ENCODE data around the gene NAA25. TPM values are rescaled to one million over a fixed set of nuclear protein-coding genes. Genes with fewer than 3 reads are reported as not detected.
A peak's percentile ranks its signal among the peaks of the same experiment; 100 is the strongest.

NAA25 gene
- total and polyA plus RNA-seq, 2 donors (not counting 1 experiment from before 2014, with no cell fraction given): 5.9 to 40.8 TPM

- Mint-ChIP-seq H3K4me1 (peaks cover 38% of the 10 kb centered on the region), H3K27ac (no peak overlapping the region), H3K4me3 (no peak overlapping the region), H3K9me3 (ENCODE audit: insufficient read depth) (no peaks in the 10 kb centered on the region), H3K27me3 (no peaks in the 10 kb centered on the region)
- Histone ChIP-seq H3K9me3 (ENCODE audit: control extremely low read depth in 1 of 3, control insufficient read depth in 2 of 3, insufficient read depth in 1 of 3, low read length in 2 of 3) (no peaks in the 10 kb centered on the region), H3K27ac (ENCODE audit: low read length in 2 of 2) (peak overlapping the region in 1 of 2 donors; percentile 81), H3K4me1 (ENCODE audit: control insufficient read depth in 2 of 2, insufficient read depth in 2 of 2, low read length in 2 of 2) (peaks cover 26 to 30% of the 10 kb centered on the region in 2 donors), H4K20me1 (ENCODE audit: control insufficient read depth, insufficient read depth, low read length, poor library complexity, severe bottlenecking) (no peaks in the 10 kb centered on the region), H2AFZ (ENCODE audit: insufficient read depth, low read depth, low read length, poor library complexity, severe bottlenecking) (no peak overlapping the region), H3K4me2 (replicated peaks; ENCODE audit: low read depth, low read length, poor library complexity, severe bottlenecking) (no peak overlapping the region), H3K9ac (ENCODE audit: low read length) (no peak overlapping the region), H3K36me3 (replicated peaks in 1 of 2; ENCODE audit: control extremely low read depth in 1 of 2, control insufficient read depth in 1 of 2, extremely low read depth in 1 of 2, insufficient read depth in 2 of 2, low read length in 1 of 2) (peaks cover 4 to 44% of the 10 kb centered on the region in 2 experiments), H3K27me3 (replicated peaks in 1 of 4; ENCODE audit: control extremely low read depth in 1 of 4, control insufficient read depth in 3 of 4, insufficient read depth in 4 of 4, low read length in 3 of 4) (no peaks in the 10 kb centered on the region), H3K79me2 (ENCODE audit: control insufficient read depth, insufficient read depth, low read length) (peaks cover 66% of the 10 kb centered on the region), H3K4me3 (ENCODE audit: control extremely low read depth in 1 of 5, extremely low read depth in 1 of 5, insufficient read depth in 1 of 5, low read depth in 2 of 5, low read length in 4 of 5) (no peak overlapping the region)
- DNase-seq (no peak), ATAC-seq (ENCODE audit: low read depth) (no peak)
- WGBS (ENCODE audit: insufficient coverage): 93% methylated on average over 5 of the region's 5 CpGs
- TF ChIP-seq CTCF (IDR thresholded peaks at IDR 0.05) (no peak), EZH2 (IDR thresholded peaks at IDR 0.05; ENCODE audit: borderline replicate concordance, insufficient read depth, low read depth, low read length, poor library complexity, severe bottlenecking) (no peak)
- intact Hi-C loops (cut with micrococcal nuclease): no loop called here
- ChIA-PET POLR2A (no interaction called here), CTCF (interaction anchor here (0.6 to 1.5 kb wide), 4 partner anchors 31 to 1063 kb away, joined by 3 to 8 read pairs (median 6); no protein-coding TSS in a partner anchor)
These were observed 24.8 kb upstream of the NAA25 start for GRCh38 chr12:112133418-112133817.

- Histone ChIP-seq H2AFZ (ENCODE audit: insufficient read depth, low read depth, low read length, poor library complexity, severe bottlenecking) (no peak overlapping the region), H3K79me2 (ENCODE audit: control insufficient read depth, insufficient read depth, low read length) (peaks cover 74% of the 10 kb centered on the region), H3K36me3 (replicated peaks in 1 of 2; ENCODE audit: control extremely low read depth in 1 of 2, control insufficient read depth in 1 of 2, extremely low read depth in 1 of 2, insufficient read depth in 2 of 2, low read length in 1 of 2) (peaks cover 4 to 30% of the 10 kb centered on the region in 2 experiments), H4K20me1 (ENCODE audit: control insufficient read depth, insufficient read depth, low read length, poor library complexity, severe bottlenecking) (no peaks in the 10 kb centered on the region), H3K9ac (ENCODE audit: low read length) (no peak overlapping the region), H3K4me1 (ENCODE audit: control insufficient read depth in 2 of 2, insufficient read depth in 2 of 2, low read length in 2 of 2) (peaks cover 43 to 46% of the 10 kb centered on the region in 2 donors), H3K27ac (ENCODE audit: low read length in 2 of 2) (peak overlapping the region; percentile 60 to 81), H3K4me3 (ENCODE audit: control extremely low read depth in 1 of 5, extremely low read depth in 1 of 5, insufficient read depth in 1 of 5, low read depth in 2 of 5, low read length in 4 of 5) (no peak overlapping the region), H3K27me3 (replicated peaks in 1 of 4; ENCODE audit: control extremely low read depth in 1 of 4, control insufficient read depth in 3 of 4, insufficient read depth in 4 of 4, low read length in 3 of 4) (no peaks in the 10 kb centered on the region), H3K9me3 (ENCODE audit: control extremely low read depth in 1 of 3, control insufficient read depth in 2 of 3, insufficient read depth in 1 of 3, low read length in 2 of 3) (no peaks in the 10 kb centered on the region), H3K4me2 (replicated peaks; ENCODE audit: low read depth, low read length, poor library complexity, severe bottlenecking) (peak overlapping the region; percentile 71)
- Mint-ChIP-seq H3K9me3 (ENCODE audit: insufficient read depth) (no peaks in the 10 kb centered on the region), H3K4me1 (peaks cover 52% of the 10 kb centered on the region), H3K27me3 (no peaks in the 10 kb centered on the region), H3K4me3 (peak overlapping the region; percentile 15), H3K27ac (peak overlapping the region; percentile 54)
- WGBS (ENCODE audit: insufficient coverage): no CpG with 5 or more reads among the region's 1 CpG
- POLR2A ChIA-PET: no interaction called here
- no peak for ATAC-seq (ENCODE audit: low read depth)
- intact Hi-C loops (cut with micrococcal nuclease): no loop called here
- CTCF ChIA-PET: interaction anchor here (0.6 to 2.0 kb wide), 3 partner anchors 22 to 291 kb away, joined by 3 to 4 read pairs (median 3); no protein-coding TSS in a partner anchor
- TF ChIP-seq CTCF (IDR thresholded peaks at IDR 0.05): no peak
- no peak for TF ChIP-seq EZH2 (IDR thresholded peaks at IDR 0.05; ENCODE audit: borderline replicate concordance, insufficient read depth, low read depth, low read length, poor library complexity, severe bottlenecking)
- DNase-seq: no peak
These were observed 23.1 kb upstream of the NAA25 start for GRCh38 chr12:112131686-112132085.

All from B cell (primary cell).